ENCODE data around the gene SLX9. TPM values are rescaled to one million over a fixed set of nuclear protein-coding genes. Genes with fewer than 3 reads are reported as not detected.

SLX9 gene
- 10 to 100 TPM; 12.1 to 23.5 (median 13.6) TPM for polyA plus RNA-seq (ENCODE audit: insufficient read depth in 1 of 5, insufficient read length in 5 of 5, low replicate concordance in 1 of 5)
- long read RNA-seq, donor 1, transcript FAM207A-201 (6 exons, 927 nt): major isoform, 7 of 12 reads
- long read RNA-seq, donor 1, partial matches to known transcripts: 0 of 12 reads
- long read RNA-seq, donor 1, other reads (novel, unspliced or antisense): 0 of 12 reads
- long read RNA-seq, donor 2, transcript FAM207A-202 (6 exons, 880 nt): minor isoform, 5 of 14 reads
- long read RNA-seq, donor 2, transcript FAM207A-201 (6 exons, 927 nt): major isoform, 9 of 14 reads
- long read RNA-seq, donor 2, partial matches to known transcripts: 0 of 14 reads
- long read RNA-seq, donor 2, other reads (novel, unspliced or antisense): 0 of 14 reads
- long read RNA-seq, donor 3, partial matches to known transcripts: 0 of 6 reads
- long read RNA-seq, donor 3, other reads (novel, unspliced or antisense): 0 of 6 reads
- long read RNA-seq, donor 4, transcript FAM207A-201 (6 exons, 927 nt): major isoform, 6 of 11 reads
- long read RNA-seq, donor 4, transcript FAM207A-202 (6 exons, 880 nt): minor isoform, 5 of 11 reads
- long read RNA-seq, donor 4, partial matches to known transcripts: 0 of 11 reads
- long read RNA-seq, donor 4, other reads (novel, unspliced or antisense): 0 of 11 reads
- long read RNA-seq, donor 5, transcript FAM207A-201 (6 exons, 927 nt): major isoform, 15 of 25 reads
- long read RNA-seq, donor 5, transcript FAM207A-202 (6 exons, 880 nt): minor isoform, 9 of 25 reads
- long read RNA-seq, donor 5, partial matches to known transcripts: 0 of 25 reads
- long read RNA-seq, donor 5, other reads (novel, unspliced or antisense): 0 of 25 reads
- long read RNA-seq, donor 6, transcript FAM207A-202 (6 exons, 880 nt): major isoform, 7 of 18 reads
- long read RNA-seq, donor 6, partial matches to known transcripts: 5 of 18 reads
- long read RNA-seq, donor 6, other reads (novel, unspliced or antisense): 0 of 18 reads
- long read RNA-seq, donor 7, transcript FAM207A-201 (6 exons, 927 nt): major isoform, 9 of 13 reads
- long read RNA-seq, donor 7, partial matches to known transcripts: 0 of 13 reads
- long read RNA-seq, donor 7, other reads (novel, unspliced or antisense): 0 of 13 reads
- long read RNA-seq, donor 8, partial matches to known transcripts: 0 of 7 reads
- long read RNA-seq, donor 8, other reads (novel, unspliced or antisense): 0 of 7 reads

- DNase-seq: peak; percentile 66 to 76
Measured at GRCh38 chr21:44939532-44940115, at the start of gene SLX9. Gene SLX9 (plus strand): TSS chr21:44940029. CDS start chr21:44940058, 29 bp downstream.

DNA sequence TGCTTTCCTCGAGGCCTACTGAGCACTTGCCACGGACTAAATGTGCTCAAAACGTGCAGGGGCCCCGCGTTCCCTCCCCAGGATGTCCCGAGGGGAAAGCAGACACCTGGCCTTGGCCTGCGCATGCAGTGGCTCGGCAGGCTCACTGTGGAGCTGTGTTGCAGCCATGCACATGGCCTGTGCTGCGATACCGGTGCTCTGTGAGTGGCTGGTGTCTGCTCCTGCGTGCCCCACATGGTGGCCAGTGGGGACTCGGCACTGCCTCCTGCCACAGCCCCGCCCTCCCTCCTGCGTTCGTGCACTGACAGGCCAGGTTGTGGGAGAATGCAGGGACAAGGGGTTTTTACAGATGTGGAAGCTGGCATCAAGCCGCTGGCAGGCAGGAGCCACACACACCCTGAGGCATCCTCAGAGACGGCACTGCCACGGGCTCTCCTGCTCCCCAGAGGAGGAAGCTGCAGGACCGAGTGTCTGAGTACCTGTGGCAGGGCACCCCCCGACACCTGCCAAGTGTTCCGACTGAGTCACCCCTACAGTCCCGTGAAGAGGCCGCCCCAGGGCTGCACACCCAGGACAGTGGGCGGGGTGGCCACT, 49.4 kb upstream of the SLX9 start:
- DNase-seq: no peak

DNA sequence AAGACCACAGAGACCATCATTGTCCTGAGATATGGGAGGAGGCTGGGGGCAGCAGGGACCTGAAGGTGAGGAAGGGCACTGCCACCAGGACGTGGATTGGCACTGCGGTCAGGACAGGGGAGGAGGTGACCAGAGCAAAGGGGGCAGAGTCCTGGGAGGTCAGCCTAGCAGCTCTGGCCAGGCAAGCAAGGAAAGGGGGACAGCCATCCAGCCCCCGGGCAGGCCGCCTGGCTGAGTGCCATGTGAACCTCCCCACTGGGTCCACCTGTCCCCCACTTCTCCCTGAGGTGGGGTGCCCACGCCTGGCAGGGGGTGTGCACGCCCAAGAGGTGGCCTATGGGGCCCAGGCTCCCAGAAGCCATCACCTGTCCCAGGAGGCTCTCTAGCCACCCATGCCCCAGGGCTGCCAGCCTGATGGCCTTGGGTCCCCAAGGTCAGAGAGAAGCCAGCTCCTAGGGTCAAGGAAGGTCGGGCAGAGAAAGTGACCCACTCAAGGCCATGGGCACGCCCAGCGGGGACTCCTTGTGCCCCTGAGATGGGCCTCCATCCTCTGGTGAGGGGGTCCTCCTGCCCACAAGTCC, 48.8 kb upstream of the SLX9 start:
- DNase-seq: no peak

DNA sequence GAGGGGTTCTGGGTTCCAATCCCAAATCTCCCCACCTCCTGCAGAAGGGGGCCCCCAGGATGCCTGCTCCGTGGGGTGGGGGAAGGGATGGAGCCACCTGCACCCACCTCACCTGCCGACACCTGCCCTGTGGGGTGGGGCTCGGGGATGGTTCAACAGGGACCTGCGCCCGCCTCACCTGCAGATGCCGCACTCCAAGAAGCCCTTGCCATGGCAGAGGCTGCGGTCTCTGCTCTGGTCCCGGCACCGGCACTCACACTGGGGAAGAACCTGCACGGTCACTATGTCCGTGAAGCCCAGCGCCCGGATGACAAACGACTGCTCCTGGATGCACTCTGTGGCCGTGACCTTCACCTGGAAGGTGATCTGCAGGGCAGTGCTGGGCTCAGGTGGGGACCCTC, 48.2 kb upstream of the SLX9 start:
- DNase-seq: no peak

- no peak for DNase-seq
Measured at GRCh38 chr21:44892095-44892494, 47.7 kb upstream of the SLX9 start.

GRCh38 chr21:44892536-44893277, 47.1 kb upstream of the SLX9 start:
- no peak for DNase-seq

DNA sequence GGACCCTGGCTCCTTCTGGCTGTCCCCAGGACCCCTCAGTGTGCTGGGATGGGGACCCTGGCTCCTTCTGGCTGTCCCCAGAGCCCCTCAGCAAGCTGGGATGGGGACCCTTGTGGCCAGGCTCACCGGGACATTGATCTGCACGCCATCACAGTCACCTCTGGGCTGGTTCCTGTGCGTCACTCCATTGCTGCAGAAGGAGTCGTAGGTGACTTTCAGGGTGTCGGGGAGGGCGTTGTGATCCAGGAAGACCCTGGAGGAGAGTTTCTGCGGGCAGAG, 46.6 kb upstream of the SLX9 start:
- no peak for DNase-seq

GRCh38 chr21:44893948-44894656, 45.7 kb upstream of the SLX9 start:
- DNase-seq: no peak

GRCh38 chr21:44894687-44895302, 45.0 kb upstream of the SLX9 start:
- no peak for DNase-seq

GRCh38 chr21:44895859-44896258, 44.0 kb upstream of the SLX9 start:
- no peak for DNase-seq

GRCh38 chr21:44896561-44897286, 43.1 kb upstream of the SLX9 start:
- no peak for DNase-seq

DNA sequence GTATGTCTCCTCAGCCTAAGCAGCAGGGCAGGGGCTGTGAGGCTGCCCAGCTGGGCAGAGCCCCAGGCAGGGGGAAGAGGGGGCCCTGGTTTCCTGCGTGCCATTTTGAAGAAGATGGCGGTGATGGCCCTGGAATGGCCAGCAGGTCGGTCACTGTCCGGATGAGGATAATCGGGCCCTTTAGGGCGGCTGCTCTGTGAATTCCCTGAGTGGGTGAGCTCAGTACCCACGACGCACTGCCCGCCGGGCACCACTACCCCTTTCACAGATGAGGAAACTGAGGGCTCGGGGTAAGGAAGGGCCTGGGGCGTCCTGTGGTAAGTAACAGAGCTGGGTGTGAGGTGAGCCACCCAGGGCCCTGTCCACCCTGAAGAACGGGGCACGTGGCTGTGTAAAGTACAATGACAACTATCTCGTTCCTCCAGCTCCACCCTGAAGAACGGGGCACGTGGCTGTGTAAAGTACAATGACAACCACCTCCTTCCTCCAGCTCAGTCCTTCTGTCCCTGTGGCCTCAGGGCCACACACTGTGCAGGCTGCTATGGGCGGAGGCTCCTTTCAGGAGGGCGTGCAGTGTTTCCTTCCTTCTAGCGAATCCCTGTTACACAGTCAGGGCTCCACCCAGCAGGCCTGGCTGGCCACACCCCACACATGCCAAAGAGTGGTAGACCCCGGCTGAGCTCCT, 42.4 kb upstream of the SLX9 start:
- no peak for DNase-seq

GRCh38 chr21:44898011-44898488, 41.8 kb upstream of the SLX9 start:
- no peak for DNase-seq

DNA sequence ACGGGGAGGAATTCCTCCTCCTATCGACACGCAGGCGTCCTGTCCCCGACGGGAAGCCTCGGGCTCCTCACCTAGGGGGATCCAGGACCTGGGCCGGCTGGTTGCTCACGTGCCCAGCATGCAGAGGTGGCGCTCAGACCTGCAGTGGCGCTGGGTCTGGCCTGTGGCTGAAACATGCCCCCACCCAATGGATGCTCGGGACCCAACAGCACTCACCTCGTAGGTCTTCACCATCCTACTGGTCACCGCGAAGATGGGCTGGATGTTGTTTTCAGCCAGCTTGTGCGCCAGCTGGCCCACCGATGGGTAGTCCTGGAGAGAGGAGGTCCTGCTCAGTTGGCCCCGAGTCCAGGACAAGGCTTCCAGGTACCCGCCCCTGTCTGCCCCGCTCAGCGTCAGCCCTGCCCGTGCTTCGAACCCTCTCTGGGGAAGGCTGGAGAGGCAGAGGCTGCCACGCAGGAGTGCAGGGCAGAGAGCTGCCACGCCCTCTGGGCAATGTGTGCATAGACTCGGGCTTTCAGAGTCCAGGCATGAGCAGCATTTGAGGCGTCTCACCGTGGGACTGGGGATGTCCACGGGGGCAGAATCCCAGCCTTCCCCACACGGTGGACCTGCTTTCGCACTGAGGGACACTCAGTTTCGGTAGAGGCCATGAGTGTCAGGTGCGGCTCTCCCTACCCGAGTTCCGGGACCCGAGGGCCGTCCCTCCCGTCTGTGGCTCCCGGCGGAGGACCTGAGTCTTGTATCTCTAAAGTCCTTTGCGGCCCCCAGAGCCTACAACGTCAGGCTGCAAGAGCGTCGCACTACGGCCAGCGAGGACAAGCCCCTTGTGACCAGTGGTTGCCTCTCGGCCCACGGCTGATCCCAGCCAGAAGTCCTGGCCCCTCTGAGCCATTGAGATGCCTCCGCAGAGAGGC, 40.7 kb upstream of the SLX9 start:
- no peak for DNase-seq

DNA sequence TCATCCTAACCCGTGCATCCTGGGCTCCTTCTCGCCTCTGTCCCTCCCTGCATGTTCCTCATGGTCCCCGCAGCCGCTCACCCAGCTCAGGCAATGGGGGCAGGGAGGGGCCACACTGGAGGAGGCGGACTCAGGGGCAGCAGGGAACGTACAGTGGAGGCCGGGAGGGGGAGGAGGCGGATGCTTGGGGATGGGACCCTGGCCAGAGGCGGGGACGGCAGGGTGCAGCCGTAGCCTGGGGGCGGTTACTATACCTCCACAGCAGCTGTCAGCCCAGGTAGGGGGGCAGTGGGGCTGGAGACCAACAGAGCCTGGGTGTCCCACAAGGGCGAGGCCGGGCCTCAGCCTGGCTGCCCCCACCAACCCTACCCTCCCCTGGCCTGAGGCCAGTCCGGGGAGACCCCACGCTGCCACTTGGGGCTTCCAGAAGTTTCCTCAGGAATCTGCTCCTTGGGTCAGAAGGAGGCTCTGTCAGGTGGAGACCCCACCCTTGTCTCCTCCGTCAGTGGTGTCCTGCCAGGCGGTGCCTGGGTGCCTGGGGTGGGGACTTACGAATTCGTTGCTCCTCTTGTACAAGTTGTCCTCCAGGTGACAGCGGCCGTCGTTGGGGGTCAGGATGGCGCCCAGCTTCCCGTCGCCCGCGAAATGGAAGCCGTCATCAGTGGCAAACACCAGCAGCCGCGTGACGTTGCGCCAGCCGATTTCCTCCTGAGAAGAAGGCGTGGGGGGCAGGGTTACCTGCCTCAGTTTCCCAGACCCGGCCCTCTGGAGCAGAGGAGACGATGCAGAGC, 39.9 kb upstream of the SLX9 start:
- no peak for DNase-seq

Measured in right lung (tissue), 10 donors.